Ishikawa (cell line): Measurements from ENCODE around the gene EPHA10.

ENCODE experiments used
- CEBPB ChIP-seq: IDR thresholded peaks from 2 replicates; pipeline ENCODE4 v1.6.1; 2012
- CREB1 ChIP-seq: IDR thresholded peaks from 2 replicates; pipeline ENCODE4 v1.6.1; 2012; ENCODE audit warnings: low read depth
- EGR1 ChIP-seq: IDR thresholded peaks from 2 replicates; pipeline ENCODE4 v1.6.1; 2012
- EP300 ChIP-seq: IDR thresholded peaks from 2 replicates; pipeline ENCODE4 v1.6.1; 2012; ENCODE audit warnings: borderline replicate concordance
- FOXM1 ChIP-seq: IDR thresholded peaks from 2 replicates; pipeline ENCODE4 v1.6.1; 2012; ENCODE audit warnings: low read depth, borderline replicate concordance
- NFIC ChIP-seq: IDR thresholded peaks from 2 replicates; pipeline ENCODE4 v1.6.1; 2012
- RAD21 ChIP-seq: IDR thresholded peaks from 2 replicates; pipeline ENCODE4 v1.6.1; 2012; ENCODE audit warnings: low read depth
- TAF1 ChIP-seq: IDR thresholded peaks from 2 replicates; pipeline ENCODE4 v1.6.1; 2012; ENCODE audit warnings: low read depth, mild to moderate bottlenecking
- TCF12 ChIP-seq: IDR thresholded peaks from 2 replicates; pipeline ENCODE4 v1.6.1; 2012; ENCODE audit warnings: low read depth
- TEAD4 ChIP-seq: IDR thresholded peaks from 2 replicates; pipeline ENCODE4 v1.6.1; 2012
- YY1 ChIP-seq: IDR thresholded peaks from 2 replicates; pipeline ENCODE4 v1.6.1; 2012; ENCODE audit warnings: low read depth
- ZBTB7A ChIP-seq: IDR thresholded peaks from 2 replicates; pipeline ENCODE4 v1.6.1; 2012; ENCODE audit warnings: low read depth
- TF ChIP-seq, protein P1 (sequence below): IDR thresholded peaks from 2 replicates; pipeline ENCODE4 v1.6.1; 2012
- TF ChIP-seq, protein P2 (sequence below): IDR thresholded peaks from 2 replicates; pipeline ENCODE4 v1.6.1; 2012; ENCODE audit warnings: low read depth, mild to moderate bottlenecking
- TF ChIP-seq, protein P3 (sequence below): IDR thresholded peaks from 2 replicates; pipeline ENCODE4 v1.6.1; 2012

EPHA10 gene

DNA sequence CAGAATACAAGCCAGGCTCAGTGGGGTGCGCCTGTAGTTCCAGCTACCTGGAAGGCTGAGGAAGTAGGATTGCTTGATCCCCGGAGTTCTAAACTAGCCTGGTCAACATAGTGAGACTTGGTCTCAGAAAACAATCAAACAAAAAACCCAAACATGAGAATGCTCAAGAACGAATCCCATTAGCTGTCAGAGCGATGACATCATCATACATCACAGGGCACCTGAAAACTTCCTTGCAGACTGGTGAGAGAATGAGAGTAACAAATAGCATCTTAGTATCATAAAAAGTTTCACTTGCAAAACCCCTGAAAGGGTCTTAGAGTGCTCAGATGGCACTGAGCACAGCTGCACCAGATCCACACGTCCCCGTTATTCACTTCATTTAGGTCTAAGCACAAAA lies 93.7 kb downstream of the EPHA10 start:
- TF ChIP-seq NFIC: no peak

DNA sequence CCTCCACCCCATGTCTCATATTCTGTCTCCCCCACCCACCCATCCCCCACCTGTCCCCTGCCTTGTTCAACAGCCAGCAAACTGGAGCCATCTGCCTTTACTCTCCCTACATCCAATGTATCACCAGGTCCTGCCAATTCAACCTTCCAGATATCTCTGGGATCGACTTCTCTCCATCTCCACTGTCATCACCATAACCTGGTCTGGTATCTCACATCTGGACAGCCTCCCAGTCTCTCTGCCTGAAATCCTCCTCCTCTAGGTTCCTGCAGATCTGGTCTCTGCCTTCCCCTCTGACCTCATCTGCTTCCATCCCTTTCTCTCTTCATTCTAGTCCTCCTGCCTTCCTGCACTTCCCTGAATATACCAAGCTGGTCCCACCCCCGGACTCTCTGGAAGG lies 94.8 kb downstream of the EPHA10 start:
- TF ChIP-seq ZBTB7A (no peak), CREB1 (no peak), EGR1 (no peak), TAF1 (no peak), YY1 (no peak), CEBPB (no peak), EP300 (no peak), TCF12 (no peak), RAD21 (no peak), FOXM1 (no peak), TEAD4 (no peak), NFIC (no peak)
- TF ChIP-seq, protein P1, sequence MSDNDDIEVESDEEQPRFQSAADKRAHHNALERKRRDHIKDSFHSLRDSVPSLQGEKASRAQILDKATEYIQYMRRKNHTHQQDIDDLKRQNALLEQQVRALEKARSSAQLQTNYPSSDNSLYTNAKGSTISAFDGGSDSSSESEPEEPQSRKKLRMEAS: no peak
- TF ChIP-seq, protein P2, sequence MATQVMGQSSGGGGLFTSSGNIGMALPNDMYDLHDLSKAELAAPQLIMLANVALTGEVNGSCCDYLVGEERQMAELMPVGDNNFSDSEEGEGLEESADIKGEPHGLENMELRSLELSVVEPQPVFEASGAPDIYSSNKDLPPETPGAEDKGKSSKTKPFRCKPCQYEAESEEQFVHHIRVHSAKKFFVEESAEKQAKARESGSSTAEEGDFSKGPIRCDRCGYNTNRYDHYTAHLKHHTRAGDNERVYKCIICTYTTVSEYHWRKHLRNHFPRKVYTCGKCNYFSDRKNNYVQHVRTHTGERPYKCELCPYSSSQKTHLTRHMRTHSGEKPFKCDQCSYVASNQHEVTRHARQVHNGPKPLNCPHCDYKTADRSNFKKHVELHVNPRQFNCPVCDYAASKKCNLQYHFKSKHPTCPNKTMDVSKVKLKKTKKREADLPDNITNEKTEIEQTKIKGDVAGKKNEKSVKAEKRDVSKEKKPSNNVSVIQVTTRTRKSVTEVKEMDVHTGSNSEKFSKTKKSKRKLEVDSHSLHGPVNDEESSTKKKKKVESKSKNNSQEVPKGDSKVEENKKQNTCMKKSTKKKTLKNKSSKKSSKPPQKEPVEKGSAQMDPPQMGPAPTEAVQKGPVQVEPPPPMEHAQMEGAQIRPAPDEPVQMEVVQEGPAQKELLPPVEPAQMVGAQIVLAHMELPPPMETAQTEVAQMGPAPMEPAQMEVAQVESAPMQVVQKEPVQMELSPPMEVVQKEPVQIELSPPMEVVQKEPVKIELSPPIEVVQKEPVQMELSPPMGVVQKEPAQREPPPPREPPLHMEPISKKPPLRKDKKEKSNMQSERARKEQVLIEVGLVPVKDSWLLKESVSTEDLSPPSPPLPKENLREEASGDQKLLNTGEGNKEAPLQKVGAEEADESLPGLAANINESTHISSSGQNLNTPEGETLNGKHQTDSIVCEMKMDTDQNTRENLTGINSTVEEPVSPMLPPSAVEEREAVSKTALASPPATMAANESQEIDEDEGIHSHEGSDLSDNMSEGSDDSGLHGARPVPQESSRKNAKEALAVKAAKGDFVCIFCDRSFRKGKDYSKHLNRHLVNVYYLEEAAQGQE: no peak
- TF ChIP-seq, protein P3, sequence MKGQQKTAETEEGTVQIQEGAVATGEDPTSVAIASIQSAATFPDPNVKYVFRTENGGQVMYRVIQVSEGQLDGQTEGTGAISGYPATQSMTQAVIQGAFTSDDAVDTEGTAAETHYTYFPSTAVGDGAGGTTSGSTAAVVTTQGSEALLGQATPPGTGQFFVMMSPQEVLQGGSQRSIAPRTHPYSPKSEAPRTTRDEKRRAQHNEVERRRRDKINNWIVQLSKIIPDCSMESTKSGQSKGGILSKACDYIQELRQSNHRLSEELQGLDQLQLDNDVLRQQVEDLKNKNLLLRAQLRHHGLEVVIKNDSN: no peak

DNA sequence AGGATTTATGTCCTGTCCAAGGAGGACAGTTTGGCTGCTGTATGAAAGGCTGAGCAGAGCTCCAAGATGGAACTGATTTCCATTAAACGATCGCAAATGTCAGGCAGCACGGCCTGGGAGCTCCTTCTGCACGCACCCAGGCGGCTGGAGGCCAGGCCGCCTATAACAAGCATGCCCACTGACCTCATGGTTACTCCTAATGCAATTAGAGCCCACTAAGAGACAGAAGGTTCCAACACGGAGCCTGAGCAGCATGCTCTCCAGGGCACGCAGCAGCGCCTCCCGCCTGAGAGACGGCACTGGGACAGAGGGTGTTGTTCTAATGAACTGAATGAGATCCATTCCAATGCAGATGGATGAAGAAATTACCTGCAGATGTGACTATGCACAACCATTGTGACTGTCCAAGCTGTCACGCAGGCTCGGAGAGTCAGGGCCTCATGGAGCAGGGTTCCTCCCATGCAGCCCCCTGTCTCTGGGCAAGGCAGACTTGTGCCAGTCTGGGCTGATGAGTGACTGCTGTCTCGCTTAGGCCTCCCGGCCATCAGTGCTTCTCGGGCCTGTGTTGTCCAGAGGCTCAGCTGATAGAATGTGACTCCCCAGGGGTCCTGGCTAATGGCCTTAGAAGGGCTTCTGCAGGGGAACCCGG lies 97.8 kb downstream of the EPHA10 start:
- TF ChIP-seq YY1: no peak
- no peak for TF ChIP-seq TEAD4
- no peak for TF ChIP-seq ZBTB7A
- TF ChIP-seq TCF12: no peak
- TF ChIP-seq, protein P2: no peak
- TF ChIP-seq, protein P1: no peak
- no peak for TF ChIP-seq EP300
- TF ChIP-seq TAF1: no peak
- TF ChIP-seq FOXM1: no peak
- no peak for TF ChIP-seq RAD21
- TF ChIP-seq CREB1: no peak

DNA sequence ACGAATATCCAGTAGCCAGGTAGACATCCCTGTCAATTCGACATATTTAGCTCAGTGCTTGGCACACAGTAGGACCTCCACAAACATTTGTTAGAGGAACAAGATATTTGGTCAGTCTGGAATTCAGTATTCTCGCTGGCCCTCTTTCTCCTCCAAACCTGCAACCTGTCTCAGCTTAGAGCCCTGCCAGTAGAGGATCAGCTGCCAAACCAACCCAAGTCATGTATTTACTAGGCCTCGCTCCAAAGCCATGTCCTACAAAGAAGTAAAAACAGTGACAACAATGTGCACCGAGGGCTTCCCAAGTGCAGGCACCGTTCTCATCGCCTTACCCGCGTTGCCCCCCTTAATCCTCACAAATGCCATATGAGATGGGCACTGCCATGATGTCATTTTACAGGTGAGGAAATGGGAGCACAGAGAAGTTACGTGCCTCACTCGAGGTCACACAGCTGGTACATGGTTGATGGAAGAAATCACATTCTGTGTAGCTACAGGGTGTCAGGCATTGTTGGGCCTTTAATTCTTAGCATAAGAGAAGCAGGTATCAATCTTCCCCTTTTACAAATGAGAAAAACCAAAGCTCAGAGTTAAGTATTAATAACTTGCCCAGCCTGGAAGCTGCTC lies 98.6 kb downstream of the EPHA10 start:
- TF ChIP-seq CEBPB (no peak), TAF1 (no peak), EGR1 (no peak), ZBTB7A (no peak), FOXM1 (no peak), TCF12 (no peak), EP300 (no peak), TEAD4 (no peak), RAD21 (no peak), NFIC (no peak)
- TF ChIP-seq, protein P2: no peak
- TF ChIP-seq, protein P3: no peak
- TF ChIP-seq, protein P1: no peak
